ENCODE measurements around the gene TGOLN2.
"Not testable (repeated sequence)": the region's sequence is repeated elsewhere in the genome, so short reads cannot be mapped to it uniquely, and the experiment has no call there.

TGOLN2 gene

DNA sequence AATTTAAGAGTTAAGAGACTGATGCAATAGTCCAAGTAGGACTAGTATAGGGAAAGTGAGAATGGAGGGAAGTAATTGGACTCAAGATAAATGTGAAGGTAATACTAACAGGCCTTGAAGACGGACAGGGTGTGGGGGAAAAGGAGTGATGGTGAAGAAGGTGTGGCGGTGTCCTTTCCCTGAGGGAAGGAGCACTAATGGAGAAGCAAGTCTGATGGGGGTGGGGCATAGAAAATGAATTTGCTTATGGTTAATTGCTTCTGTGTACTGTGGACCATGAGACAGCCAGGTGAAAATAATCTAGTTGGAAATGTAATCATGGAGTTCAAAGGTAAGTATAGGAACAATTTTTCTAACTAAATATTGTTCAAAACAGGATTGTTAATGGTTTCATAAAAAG lies 7.1 kb upstream of the TGOLN2 start:
- no peak for DNase-seq

DNA sequence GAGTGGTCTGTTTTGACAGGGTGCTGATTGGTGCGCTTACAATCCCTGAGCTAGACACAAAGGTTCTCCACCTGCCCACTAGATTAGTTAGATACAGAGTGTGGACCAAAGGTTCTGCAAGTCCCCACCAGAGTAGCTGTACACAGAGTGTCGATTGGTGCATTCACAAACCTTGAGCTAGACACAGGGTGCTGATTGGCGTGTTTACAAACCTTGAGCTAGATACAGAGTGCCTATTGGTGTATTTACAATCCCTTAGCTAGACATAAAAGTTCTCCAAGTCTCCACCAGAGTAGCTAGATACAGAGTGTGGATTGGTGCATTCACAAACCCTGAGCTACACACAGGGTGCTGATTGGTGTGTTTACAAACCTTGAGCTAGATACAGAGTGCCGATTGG lies 6.1 kb upstream of the TGOLN2 start:
- not testable (repeated sequence) for DNase-seq

DNA sequence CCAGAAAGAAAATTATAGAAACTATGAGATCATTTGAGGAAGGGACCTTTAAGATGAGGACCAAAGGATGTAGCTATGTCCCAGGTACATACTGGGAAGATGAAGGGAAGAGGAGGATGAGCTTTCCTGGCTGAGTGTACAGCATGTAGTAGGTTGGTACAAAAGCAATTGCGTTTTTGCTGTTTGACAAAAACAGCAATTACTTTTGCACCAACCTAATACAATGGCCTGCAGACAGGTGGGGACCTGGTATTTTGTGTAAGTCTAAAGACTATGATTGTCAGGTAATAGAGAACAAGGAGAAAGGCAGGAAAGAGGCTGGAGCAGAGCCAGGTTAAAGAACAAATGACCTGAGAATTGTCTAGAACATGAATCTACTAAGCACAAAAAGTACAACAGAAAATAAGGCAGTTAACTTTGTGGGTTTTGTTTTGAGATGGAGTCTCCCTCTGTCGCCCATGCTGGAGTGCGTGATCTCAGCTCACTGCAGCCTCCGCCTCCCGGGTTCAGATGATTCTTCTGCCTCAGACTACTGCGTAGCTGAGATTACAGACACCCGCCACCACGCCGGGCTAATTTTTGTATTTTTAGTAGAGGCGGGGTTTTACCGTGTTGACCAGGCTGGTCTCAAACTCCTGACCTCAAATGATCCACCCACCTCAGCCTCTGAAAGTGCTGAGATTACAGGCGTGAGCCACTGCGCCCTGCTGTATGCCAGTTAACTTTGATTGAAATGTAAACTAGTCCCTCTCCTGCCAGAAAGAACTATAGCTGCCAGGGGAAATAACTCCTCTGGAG lies 3.2 kb upstream of the TGOLN2 start:
- DNase-seq = no peak

DNA sequence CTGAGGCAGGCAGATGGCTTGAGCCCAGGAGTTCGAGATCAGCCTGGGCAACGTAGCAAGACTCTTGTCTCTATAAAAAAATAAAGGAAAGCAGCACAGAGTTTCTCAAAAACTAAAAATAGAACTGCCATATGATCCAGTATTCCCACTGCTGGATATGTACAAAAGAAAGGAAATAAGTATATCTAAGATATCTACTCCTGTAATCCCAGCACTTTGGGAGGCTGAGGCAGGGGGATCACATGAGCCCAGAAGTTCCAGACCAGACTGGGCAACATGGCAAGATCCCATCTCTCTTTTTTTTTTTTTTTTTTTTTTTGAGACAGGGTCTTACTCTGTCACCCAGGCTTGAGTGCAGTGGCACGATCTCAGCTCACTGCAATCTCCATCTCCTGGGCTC lies 1.9 kb upstream of the TGOLN2 start:
- DNase-seq = not testable (repeated sequence)

DNA sequence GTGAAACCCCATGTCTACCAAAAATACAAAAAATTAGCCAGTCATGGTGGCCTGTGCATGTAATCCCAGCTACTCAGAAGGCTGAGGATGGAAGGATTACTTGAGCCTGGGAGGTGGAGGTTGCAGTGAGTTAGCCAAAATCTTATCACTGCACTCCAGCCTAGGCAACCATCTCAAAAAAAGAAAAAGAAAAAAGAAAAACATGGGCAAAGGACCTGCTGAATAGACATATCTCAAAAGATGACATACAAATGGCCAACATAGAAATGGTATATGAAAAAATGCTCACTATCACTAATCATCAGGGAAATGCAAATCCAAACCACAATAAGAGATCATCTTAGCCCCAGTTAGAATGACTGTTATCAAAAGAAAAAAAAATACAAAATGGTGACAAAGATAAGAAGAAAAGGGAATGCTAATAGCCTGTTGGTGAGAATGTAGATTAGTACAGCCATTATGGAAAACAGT lies 1.4 kb upstream of the TGOLN2 start:
- DNase-seq = no peak

DNA sequence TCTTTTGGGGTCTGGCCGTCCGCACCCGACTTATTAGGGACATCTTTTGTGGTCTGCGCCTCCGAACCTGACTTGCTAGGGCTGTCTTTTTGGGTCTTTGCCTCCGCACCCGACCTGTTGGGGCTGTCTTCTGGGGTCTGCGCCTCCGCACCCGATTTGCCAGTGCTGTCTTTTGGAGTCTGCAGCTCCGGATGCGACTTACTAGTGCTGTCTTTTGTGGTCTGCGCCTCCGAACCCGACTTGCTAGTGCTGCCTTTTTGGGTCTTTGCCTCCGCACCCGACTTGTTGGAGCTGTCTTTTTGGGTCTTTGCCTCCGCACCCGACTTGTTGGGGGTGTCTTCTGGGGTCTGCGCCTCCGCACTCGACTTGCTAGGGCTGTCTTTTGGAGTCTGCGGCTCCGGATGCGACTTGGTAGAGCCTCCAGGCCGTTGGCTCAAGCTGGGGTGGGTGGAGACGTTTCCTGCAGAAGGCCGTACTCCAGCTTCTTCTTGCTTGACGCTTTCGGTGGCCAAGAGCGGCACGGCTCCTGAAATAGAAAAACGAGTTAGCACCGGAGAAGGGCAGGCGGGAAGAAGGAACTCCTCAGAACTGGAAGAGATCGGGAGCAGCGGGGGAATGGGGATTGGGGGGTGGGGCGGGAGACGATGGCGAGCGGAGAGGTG lies 498 bp downstream of the TGOLN2 start:
- DNase-seq = peak; percentile 83

DNA sequence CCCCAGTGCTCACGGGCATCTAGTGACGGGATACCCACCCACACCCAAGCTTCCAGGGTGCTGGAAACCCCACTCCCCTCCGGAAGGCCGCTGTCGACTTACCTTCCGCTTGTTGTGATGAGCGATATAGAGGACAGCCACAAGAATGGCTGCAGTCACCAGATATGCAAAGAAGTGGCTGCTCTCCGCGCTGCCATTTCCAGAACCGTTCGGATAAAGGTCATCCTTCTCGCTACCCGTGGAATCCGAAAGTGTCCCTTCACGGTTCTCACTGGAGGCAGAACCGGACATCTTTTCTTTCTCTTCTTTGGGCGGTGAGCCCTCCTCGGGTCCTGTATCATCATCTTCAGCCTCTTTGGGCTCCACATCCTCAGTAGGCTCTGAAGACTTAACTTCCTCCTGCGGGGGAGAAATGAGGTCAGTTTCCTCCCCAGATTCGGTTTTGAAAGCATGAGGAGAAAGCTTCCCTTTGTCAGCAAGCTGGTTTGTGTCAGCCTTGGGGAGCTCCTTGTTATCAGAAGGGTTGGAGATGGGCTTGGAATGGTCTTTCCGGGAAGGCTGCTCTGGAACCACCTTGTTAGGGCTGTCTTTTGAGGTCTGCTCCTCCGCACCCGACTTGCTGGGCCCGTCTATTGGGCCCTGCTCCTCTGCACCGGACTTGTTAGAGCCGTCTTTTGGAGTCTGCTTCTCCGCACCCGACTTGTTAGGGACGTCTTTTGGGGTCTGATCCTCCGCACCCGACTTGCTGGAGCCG lies 1.2 kb downstream of the TGOLN2 start:
- DNase-seq = peak; percentile 65

DNA sequence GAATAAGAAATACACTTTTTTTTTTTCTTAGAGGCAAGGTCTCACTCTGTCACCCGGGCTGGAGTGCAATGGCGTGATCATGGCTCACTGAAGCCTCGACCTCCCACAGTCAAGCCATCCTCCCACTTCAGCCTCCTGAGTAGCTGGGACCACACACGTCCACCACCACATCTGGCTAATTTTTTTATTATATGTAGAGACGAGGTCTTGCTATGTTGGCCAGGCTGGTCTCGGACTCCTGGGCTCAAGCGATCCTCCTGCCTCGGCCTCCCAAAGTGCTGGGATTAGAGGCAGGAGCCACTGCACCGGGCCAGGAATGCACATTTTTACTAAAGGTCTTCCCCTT lies 2.4 kb downstream of the TGOLN2 start:
- DNase-seq = no peak

DNA sequence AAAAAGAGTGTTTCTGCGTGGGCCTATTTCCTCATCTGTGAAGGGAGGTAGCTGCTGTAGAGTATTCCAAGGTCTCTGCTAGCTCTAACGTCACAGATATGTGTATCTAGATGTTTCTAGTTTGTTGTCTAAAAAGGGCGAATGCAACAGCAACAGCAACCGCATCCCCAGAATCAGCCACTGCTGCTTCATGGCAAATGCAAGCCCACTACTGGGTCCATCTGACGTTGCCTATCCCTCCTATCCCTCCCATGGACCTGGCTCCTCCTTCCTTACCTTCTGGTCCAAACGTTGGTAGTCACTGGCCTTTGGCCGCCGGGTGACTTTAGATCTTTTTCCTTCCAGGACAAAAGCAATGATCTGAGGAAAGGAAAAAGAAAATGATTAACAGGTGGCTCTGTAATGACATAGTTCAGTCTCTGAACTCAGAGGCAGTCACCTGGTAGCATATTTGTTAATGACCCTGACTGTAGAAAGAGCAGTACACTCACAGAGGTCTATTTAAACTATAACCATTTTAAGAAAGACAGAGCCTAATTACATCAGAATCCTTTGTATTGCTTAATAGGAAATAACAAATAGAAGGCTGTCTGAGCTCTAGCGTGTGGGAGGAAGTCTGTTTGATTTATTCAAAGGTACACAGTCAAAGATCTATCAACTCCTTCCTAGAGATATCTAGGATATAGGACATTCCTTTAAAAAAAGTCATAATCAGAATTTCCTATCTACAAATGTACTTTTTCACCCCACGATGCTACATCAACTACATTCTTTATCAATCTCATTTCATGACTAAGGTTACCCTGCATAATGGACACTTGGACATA lies 2.9 kb downstream of the TGOLN2 start:
- no peak for DNase-seq

DNA sequence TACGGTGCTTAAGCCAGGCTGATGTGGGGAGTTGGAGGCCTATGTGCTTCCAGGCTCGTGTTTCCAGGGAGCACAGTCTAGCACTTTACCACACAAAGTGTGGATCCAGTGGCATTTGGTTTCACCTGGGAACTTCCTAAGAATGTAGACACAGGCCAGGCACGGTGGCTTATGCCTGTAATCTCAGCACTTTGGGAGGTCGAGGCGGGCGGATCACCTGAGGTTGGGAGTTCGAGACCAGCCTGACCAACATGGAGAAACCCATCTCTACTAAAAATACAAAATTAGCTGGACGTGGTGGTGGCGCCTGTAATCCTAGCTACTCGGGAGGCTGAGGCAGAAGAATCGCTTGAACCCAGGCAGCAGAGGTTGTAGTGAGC lies 3.8 kb downstream of the TGOLN2 start:
- not testable (repeated sequence) for DNase-seq

DNA sequence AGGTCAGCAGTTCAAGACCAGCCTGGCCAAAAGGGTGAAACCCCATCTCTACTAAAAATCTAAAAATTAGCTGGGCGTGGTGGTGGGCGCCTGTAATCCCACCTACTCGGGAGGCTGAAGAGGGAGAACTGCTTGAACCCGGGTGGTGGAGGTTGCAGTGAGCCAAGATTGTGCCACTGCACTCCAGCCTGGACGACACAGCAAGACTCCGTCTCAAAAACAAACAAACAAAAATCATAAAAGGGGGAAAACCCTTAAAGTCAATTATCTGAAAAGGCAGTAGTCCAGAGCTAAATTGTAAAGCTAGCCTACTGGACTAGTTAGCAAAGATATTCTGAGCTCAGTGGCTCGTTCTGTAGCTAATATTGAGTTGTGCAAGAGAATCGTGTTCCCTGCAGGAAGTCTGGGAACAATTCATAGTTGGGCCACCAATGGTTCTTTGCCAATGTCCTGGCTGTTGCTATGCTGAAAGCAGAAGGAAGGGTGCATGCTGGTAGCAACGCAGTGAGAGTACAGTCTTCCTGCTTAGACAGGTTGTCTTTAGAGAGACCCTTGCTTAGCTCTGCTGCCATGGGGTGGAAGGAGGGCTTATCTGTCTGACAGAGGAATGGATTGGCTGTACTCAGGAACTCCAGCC lies 4.3 kb downstream of the TGOLN2 start:
- no peak for DNase-seq

DNA sequence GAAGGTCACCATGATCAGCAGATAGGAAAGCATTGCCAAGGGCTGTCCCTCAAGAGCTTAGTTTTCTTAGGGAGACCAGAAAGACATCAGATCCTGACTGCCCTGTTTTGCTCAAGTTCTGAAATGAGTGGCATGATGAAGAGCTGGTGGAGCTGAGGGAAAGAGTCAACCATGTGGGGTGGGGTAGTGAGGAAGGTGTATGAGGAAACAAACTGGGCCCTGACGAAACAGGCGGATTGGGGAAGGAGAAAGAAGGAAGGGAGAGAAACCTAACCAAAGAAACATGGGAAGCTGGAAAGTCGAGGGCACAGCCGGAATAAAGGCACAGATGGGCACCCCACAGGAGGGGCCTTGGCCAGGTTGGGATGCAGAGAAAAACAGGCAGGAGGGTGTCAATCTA lies 8.0 kb downstream of the TGOLN2 start:
- DNase-seq = no peak

DNA sequence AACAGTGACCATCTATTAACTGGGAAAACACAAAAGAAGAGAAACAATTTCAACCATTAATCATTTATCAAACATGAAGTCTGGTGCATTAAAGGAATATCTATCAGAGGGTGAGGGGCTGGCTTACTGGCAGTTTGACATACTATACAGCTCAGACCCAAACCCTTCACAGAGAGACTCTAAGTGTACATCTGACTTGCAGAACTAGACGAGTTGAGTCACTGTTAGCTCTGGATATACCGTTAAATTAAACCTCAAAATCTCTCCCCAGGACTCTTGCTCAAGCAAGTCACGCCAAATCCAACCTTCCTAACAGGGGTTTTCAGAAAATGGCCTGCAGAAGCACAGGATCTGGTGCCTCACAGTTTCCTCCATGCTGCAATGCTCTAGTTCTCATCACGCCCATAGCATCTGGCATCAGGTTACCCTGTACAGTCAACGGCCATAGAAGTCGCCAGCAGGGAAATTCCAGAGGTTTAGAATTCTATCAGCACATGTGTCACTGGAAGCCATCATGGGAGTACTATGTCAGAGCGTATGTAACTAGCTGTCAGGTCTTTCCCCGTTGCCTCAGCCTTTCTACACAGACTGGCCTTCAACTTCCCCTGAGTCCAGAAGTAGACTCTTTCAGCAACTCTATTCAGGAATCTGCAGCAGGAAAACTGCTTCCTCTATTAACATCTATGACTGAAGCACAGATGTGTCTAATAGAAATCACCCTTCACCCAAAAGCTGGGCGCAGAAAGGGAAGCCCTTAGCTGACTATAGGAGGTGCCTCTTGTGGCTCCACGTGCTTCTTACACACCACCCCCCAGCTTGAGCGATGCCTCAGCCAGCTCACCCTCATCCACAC lies 9.3 kb downstream of the TGOLN2 start:
- no peak for DNase-seq

DNA sequence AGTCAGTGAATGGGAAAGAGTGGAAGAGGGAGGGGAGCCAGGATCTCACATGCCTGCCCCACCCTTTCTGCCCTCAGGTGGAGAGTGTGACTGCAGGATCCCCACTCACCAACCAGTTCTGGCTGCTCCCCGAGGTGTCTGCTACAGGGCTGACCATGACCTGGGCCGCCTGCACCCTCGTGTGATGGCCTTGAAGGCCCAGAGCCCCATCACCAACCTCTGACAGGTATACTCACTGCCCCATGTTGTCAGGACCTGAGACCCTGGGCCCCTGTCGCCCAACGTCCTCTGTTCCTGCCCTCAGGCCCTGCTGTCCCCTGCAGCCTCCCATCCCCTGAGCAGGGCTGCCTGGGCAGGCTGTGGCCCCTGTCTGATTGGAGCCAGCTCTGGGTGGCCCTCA lies 11.9 kb downstream of the TGOLN2 start:
- not testable (repeated sequence) for DNase-seq

DNA sequence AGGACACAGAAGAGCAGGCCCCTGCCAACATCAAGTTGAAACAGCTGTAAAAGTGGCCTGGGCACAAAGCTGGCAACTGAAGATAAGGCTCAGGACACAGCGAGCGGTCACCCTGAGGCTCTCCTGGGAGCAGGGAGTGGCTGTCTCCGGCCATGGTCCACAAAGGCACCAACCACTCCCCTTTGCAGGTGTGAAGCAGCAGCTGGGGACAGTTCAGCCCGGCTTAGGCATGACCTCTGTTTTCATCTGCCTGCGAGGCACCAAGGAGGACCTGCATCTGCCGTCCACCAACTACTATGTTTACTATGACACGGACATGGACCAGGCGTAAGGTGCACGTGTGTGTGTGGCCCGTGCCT lies 12.9 kb downstream of the TGOLN2 start:
- no peak for DNase-seq

DNA sequence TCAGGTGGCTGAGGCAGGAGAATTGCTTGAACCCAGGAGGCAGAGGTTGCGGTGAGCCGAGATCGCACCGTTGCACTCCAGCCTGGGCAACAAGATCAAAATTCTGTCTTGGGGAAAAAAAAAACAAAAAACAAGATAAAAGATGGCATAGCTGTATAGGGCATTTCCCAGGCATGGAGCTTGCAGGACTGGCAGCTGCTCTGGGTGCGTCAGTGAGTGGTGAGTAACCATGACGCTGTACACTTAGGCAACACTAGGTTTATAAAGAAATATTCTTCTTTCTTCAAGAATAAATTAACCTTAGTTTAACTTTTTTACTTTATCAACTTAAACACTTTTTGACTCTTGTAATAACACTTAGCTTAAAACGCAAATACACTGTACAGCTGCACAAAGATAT lies 15.4 kb downstream of the TGOLN2 start:
- DNase-seq = no peak

DNA sequence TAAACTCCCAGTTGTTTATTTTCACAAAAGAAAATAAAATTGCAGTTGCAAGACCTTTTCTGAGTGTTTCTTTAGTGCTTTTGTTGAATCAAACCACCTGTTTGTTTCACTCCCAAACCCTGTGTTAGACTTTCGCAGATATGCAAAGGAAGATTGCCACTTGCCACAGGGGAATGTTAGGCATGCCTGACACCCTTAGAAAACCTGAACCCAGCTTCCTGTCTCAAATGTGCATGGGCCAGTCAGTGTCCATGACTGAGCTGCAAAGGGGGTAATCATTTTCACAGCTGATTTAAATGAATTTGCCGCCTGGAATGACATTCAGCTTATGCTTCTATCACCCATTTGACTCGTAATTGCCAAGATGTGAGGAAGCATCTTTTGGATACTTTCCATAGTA lies 17.5 kb downstream of the TGOLN2 start:
- no peak for DNase-seq

DNA sequence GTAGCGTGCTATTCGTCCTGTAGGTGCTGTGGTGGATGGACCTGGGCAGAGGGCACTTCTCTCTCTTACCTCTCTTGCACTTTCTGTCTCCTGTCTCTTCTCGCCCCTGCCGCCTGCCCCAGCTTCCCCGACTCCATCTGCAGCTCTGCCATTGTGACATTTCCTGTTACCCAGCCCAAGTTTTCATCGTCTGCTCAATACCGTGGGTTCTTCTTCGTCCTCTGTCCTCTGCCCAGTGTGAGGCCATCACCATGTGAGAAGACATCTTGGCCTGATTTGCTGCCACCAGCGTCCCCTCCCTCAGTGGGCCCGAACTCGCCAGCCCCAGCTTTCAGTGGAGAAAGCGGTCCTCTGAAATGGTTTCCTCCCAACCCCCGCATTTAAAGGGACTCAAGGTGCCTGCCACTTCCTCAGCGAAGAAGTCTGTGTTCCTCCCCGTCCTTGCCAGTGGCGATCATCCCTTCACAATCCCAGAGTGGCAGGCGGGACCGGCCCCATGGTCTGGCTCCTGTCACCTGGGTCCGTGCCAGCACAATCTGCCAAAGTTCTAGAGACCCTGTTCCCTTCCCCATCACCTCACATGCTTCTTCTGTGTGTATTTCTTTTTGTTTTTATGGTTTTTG lies 18.0 kb downstream of the TGOLN2 start:
- DNase-seq = no peak

DNA sequence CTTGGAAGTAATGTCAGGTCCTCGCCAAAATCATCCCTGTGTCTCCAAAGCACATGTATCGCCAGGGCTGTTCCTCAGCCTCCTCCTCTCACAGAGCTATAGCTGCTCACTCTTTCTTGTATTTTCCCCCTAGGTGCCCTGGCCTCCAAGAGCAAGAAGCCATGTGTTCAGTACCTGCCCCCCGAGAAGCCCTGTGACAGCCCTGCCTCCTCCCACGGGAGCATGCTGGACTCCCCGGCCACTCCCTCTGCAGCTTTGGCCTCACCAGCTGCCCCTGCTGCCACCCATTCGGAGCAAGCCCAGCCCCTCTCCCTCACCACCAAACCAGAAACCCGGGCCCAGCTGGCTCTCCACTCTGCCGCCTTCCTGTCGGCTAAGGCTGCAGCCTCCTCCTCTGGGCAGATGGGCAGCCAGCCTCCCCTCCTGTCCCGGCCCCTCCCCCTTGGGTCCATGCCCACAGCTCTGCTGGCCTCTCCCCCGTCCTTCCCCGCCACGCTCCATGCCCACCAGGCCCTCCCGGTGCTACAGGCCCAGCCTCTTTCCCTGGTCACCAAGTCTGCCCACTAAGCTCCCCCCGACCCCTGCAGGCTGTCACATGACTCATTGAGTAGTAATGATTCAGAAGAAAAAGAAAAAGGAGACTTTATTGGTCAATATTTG lies 18.8 kb downstream of the TGOLN2 start:
- DNase-seq = no peak

DNA sequence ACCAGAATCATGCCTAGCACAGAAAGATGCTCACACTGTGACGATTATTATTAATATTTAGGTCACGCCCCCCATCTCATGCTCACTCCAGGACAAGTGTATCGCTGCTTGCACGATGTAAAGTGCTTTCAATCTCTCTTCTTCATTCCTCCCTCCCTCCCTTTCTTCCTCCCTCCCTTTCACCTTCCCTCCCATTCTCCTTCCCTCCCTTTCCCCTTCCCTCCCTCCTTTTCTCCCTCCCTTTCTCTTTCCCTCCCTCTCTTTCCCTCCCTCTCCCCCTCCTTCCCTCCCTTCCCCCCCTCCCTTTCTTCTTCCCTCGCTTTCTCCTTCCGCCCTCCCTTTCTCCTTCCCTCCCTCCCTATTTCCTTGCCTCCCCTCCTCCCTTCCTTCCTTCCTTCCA lies 19.6 kb downstream of the TGOLN2 start:
- DNase-seq = no peak

DNA sequence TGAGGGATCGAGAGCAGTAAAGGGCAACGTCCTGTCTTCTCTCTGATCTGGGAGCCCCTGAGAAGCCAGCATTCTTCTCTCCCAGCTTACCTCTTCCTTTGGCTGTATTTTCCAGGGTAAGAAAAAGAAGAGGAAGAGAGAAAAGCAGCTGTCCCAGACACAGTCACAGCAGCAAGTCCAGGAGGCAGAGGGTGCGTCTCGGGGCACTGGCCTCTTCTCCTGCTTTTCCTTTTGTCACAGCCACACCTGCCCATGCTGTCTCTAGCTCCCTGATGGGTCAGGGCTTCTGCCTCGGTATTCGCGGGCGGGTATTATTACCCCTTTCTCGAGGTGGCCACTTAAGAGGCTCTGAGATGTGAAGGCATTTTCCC lies 20.3 kb downstream of the TGOLN2 start:
- DNase-seq = no peak

Measured in activated CD8-positive, alpha-beta memory T cell treated with anti-CD3 and anti-CD28 coated beads, Interleukin-2, amount 50 U/mL, for 48 hours (primary cell).